Esophagus muscularis mucosa (tissue), 4 donors: Measurements from ENCODE around the gene PNMA1.

Experiments
- CTCF ChIP-seq, 3 experiments: fragments of 200-600 bp in 2 of 3; fragments of 450-650 bp in 1 of 3; sonication (generic) in 2 of 3; IDR thresholded peaks; one replicate each; pipeline ENCODE4 v1.5.1; 2017 to 2019; ENCODE audit warnings: antibody characterized with exemption in 3 of 3, mild to moderate bottlenecking in 2 of 3, moderate library complexity in 1 of 3
- EP300 ChIP-seq: sonication (generic); formaldehyde crosslinking; IDR thresholded peaks from one replicate; pipeline ENCODE4 v1.6.1; 2017; ENCODE audit warnings: antibody characterized with exemption
- POLR2A ChIP-seq: fragments of 450-650 bp; IDR thresholded peaks from one replicate; pipeline ENCODE4 v1.6.1; 2017; ENCODE audit warnings: antibody characterized with exemption, moderate library complexity, mild to moderate bottlenecking, low read depth
- POLR2AphosphoS5 ChIP-seq, 2 donors: sonication (generic); formaldehyde crosslinking; IDR thresholded peaks; one replicate each; pipeline ENCODE4 v1.6.1; 2017; ENCODE audit warnings: antibody characterized with exemption in 2 of 2

- TF ChIP-seq CTCF (IDR thresholded peaks at IDR 0.05) = no peak
- TF ChIP-seq POLR2AphosphoS5 (IDR thresholded peaks at IDR 0.05) = no peak
- TF ChIP-seq POLR2A = no peak
- TF ChIP-seq EP300 = no peak
Observed at GRCh38 chr14:73719791-73720190, 5.6 kb upstream of the PNMA1 start.
